DND-41 (cell line): ENCODE results near the gene VPREB3.
"Not testable (repeated sequence)": the region's sequence is repeated elsewhere in the genome, so short reads cannot be mapped to it uniquely, and the experiment has no call there.

Source experiments
- ATAC-seq: fragments of 200-7000 bp; cut with Tn5 transposase; 3 replicates; pipeline ENCODE4 v1.9.1; 2021; ENCODE audit warnings: low read depth; ENCODE audit not compliant: insufficient read depth
- DNase-seq: peaks from one replicate; pipeline ENCODE4 v3.0.0-alpha.2; 2020
- H2AFZ ChIP-seq: 2 replicates; pipeline ENCODE4 v1.6.0; 2012; ENCODE audit warnings: low read depth, low read length
- H3K27ac ChIP-seq: 2 replicates; pipeline ENCODE4 v1.5.1; 2012; ENCODE audit warnings: low read length, inconsistent platforms
- H3K27me3 ChIP-seq: fragments of 200-600 bp; sonication (generic); 2 replicates; pipeline ENCODE4 v1.6.0; 2012; ENCODE audit warnings: low read length, mild to moderate bottlenecking, inconsistent platforms; ENCODE audit not compliant: insufficient read depth, poor library complexity
- H3K36me3 ChIP-seq: 2 replicates; pipeline ENCODE4 v1.5.1; 2012; ENCODE audit warnings: low read length, inconsistent platforms; ENCODE audit not compliant: insufficient read depth
- H3K4me1 ChIP-seq: 2 replicates; pipeline ENCODE4 v1.5.1; 2012; ENCODE audit warnings: mild to moderate bottlenecking, low read length; ENCODE audit not compliant: insufficient read depth
- H3K4me2 ChIP-seq: 2 replicates; pipeline ENCODE4 v1.6.0; 2012; ENCODE audit warnings: mild to moderate bottlenecking, moderate library complexity, low read length, inconsistent platforms; ENCODE audit not compliant: insufficient read depth
- H3K4me3 ChIP-seq, 2 experiments: fragments of 200-600 bp in 1 of 2; shearing (Covaris generic) in 1 of 2; 2 replicates each; pipeline ENCODE4 v1.5.1; 2012 to 2016; ENCODE audit warnings: inconsistent platforms in 2 of 2, low read length in 2 of 2, mild to moderate bottlenecking in 2 of 2, low read depth in 1 of 2, moderate library complexity in 1 of 2
- H3K79me2 ChIP-seq: 2 replicates; pipeline ENCODE4 v1.6.0; 2012; ENCODE audit warnings: low read length, inconsistent platforms; ENCODE audit not compliant: insufficient read depth
- H3K9ac ChIP-seq: 2 replicates; pipeline ENCODE4 v1.6.0; 2012; ENCODE audit warnings: low read depth, mild to moderate bottlenecking, inconsistent platforms, low read length, moderate library complexity
- H3K9me3 ChIP-seq: 2 replicates; pipeline ENCODE4 v1.5.1; 2012; ENCODE audit warnings: low read length, moderate library complexity, mild to moderate bottlenecking, inconsistent platforms; ENCODE audit not compliant: insufficient read depth, severe bottlenecking
- H4K20me1 ChIP-seq: 2 replicates; pipeline ENCODE4 v1.6.0; 2012; ENCODE audit warnings: low read length; ENCODE audit not compliant: insufficient read depth
- EZH2 ChIP-seq: IDR thresholded peaks from 3 replicates; pipeline ENCODE4 v1.6.1; 2012; ENCODE audit warnings: borderline replicate concordance, low read depth, mild to moderate bottlenecking, moderate library complexity, low read length, inconsistent platforms; ENCODE audit not compliant: severe bottlenecking
- TF ChIP-seq, protein P1 (sequence below): IDR thresholded peaks from 2 replicates; pipeline ENCODE4 v1.5.1; 2012; ENCODE audit warnings: borderline replicate concordance, low read length, moderate library complexity, mild to moderate bottlenecking; ENCODE audit not compliant: poor library complexity, severe bottlenecking; ENCODE audit errors: extremely low read depth

VPREB3 gene

DNA sequence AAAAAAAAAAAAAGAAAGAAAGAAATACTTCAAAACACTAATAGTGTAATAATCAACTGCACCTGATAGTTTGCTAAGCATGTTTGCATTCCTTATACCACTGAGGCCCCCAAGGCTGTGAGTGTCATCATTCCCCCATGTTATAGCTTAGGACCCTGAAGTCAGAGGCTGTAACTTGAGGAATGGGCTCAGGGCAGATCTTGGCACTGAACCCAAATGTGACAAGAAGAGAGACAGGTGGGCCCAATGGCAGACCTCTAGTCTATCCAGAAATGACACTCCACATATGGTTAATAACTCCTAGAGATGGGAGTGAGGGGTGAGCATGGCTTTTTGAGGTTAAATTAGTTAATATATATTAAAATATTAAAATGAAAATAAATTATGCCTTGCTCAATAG is 16.5 kb downstream of the VPREB3 start:
- Histone ChIP-seq H2AFZ (no peak overlapping the region), H3K27ac (no peak overlapping the region), H3K9ac (no peak overlapping the region), H3K36me3 (peaks cover 9% of the 10 kb centered on the region), H3K4me1 (no peaks in the 10 kb centered on the region), H3K4me3 (no peak overlapping the region), H3K79me2 (no peaks in the 10 kb centered on the region), H3K4me2 (no peak overlapping the region), H3K9me3 (no peaks in the 10 kb centered on the region), H4K20me1 (peaks cover 3% of the 10 kb centered on the region; the same call in 1 of the 2 replicates), H3K27me3 (no peaks in the 10 kb centered on the region)
- DNase-seq (no peak), ATAC-seq (no peak)
- TF ChIP-seq, protein P1, sequence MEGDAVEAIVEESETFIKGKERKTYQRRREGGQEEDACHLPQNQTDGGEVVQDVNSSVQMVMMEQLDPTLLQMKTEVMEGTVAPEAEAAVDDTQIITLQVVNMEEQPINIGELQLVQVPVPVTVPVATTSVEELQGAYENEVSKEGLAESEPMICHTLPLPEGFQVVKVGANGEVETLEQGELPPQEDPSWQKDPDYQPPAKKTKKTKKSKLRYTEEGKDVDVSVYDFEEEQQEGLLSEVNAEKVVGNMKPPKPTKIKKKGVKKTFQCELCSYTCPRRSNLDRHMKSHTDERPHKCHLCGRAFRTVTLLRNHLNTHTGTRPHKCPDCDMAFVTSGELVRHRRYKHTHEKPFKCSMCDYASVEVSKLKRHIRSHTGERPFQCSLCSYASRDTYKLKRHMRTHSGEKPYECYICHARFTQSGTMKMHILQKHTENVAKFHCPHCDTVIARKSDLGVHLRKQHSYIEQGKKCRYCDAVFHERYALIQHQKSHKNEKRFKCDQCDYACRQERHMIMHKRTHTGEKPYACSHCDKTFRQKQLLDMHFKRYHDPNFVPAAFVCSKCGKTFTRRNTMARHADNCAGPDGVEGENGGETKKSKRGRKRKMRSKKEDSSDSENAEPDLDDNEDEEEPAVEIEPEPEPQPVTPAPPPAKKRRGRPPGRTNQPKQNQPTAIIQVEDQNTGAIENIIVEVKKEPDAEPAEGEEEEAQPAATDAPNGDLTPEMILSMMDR, result no peak
- no peak for TF ChIP-seq EZH2

DNA sequence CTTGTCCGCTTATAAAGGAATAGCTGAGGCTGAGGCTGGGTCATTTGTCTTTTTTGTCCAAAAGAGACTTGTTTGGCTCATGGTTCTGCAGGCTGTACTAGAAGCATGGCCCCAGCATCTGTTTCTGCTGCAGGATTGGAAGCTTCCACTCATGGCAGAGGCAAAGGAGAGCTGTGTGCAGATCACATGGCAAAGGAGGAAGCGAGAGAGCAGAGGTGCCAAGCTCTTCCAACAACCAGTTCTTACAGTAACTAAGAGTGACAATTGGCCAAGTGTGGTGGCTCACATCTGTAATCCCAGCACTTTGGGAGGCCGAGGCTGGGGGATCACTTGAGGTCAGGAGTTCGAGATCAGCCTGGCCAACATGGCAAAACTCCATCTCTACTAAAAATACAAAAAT is 26.1 kb downstream of the VPREB3 start:
- not testable (repeated sequence) for H3K9me3 ChIP-seq, H3K27ac ChIP-seq, DNase-seq, H3K9ac ChIP-seq, H3K36me3 ChIP-seq, H4K20me1 ChIP-seq, H2AFZ ChIP-seq, H3K4me1 ChIP-seq, ATAC-seq, H3K27me3 ChIP-seq, H3K4me2 ChIP-seq, H3K4me3 ChIP-seq, H3K79me2 ChIP-seq

DNA sequence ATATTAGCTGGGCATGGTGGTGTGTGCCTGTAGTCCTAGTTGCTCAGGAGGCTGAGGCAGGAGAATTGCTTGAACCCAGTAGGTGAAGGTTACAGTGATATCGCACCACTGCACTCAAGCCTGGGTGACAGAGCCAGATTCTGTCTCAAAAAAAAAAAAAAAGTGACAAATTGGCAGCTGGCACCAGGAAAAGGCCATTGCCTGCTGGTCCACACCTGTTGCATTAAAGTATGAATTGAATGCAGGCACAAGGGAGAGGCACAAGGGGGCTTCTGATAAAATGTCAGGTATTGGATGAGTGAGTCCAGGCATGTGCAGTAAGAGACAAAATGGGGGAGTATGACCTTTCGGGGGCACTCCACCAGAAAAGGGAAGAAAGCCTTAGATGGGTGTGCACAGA is 31.5 kb downstream of the VPREB3 start:
- Histone ChIP-seq H3K79me2 (no peaks in the 10 kb centered on the region), H3K27me3 (no peaks in the 10 kb centered on the region), H3K36me3 (no peaks in the 10 kb centered on the region), H3K4me1 (no peaks in the 10 kb centered on the region), H3K4me2 (no peak overlapping the region), H3K9ac (no peak overlapping the region), H3K27ac (no peak overlapping the region), H3K9me3 (no peaks in the 10 kb centered on the region), H2AFZ (no peak overlapping the region), H4K20me1 (no peaks in the 10 kb centered on the region), H3K4me3 (no peak overlapping the region)
- TF ChIP-seq, protein P1, result no peak
- TF ChIP-seq EZH2, result no peak
- no peak for DNase-seq
- ATAC-seq, result no peak

DNA sequence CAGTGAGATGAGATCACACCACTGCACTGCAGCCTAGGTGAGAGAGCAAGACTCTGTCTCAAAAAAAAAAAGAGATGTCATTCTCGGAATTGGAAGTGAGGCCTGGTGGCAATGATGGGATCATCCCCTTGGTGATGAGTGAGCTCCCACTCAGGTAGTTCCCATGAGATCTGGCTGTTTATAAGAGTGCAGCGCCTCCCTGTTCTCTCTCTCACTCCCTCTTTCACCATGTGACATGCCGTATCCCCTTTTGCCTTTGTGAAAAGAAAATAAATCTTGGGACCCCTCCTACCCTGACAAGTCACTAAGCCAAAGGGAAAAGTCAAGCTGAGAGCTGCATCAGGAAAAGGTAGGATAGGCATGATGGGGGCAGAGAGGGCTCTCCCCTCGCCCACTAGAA is 32.1 kb downstream of the VPREB3 start:
- no peak overlapping the region for H2AFZ ChIP-seq
- no peak for TF ChIP-seq EZH2
- TF ChIP-seq, protein P1, result no peak
- DNase-seq, result no peak

More for the DNA sequence above, 32.1 kb downstream of the VPREB3 start:
- H3K9me3 ChIP-seq, result no peaks in the 10 kb centered on the region
- H3K4me2 ChIP-seq, result no peak overlapping the region
- no peak overlapping the region for H3K4me3 ChIP-seq
- H3K4me1 ChIP-seq, result peaks cover 5% of the 10 kb centered on the region
- no peak for ATAC-seq
- H3K9ac ChIP-seq, result no peak overlapping the region
- peaks cover under 1% of the 10 kb centered on the region for H3K79me2 ChIP-seq
- no peak overlapping the region for H3K27ac ChIP-seq
- H4K20me1 ChIP-seq, result no peaks in the 10 kb centered on the region
- H3K27me3 ChIP-seq, result no peaks in the 10 kb centered on the region
- no peaks in the 10 kb centered on the region for H3K36me3 ChIP-seq
